HG03432 (cell line): ENCODE data around the gene ZCCHC7.
"Not testable (repeated sequence)": the region's sequence is repeated elsewhere in the genome, so short reads cannot be mapped to it uniquely, and the experiment has no call there.

Experiments
- ATAC-seq: cut with Tn5 transposase; IDR thresholded peaks from one replicate; pipeline ENCODE4 v1.9.1; 2021; ENCODE audit warnings: mild to moderate bottlenecking, moderate library complexity; ENCODE audit not compliant: unreplicated experiment

Gene ZCCHC7

DNA sequence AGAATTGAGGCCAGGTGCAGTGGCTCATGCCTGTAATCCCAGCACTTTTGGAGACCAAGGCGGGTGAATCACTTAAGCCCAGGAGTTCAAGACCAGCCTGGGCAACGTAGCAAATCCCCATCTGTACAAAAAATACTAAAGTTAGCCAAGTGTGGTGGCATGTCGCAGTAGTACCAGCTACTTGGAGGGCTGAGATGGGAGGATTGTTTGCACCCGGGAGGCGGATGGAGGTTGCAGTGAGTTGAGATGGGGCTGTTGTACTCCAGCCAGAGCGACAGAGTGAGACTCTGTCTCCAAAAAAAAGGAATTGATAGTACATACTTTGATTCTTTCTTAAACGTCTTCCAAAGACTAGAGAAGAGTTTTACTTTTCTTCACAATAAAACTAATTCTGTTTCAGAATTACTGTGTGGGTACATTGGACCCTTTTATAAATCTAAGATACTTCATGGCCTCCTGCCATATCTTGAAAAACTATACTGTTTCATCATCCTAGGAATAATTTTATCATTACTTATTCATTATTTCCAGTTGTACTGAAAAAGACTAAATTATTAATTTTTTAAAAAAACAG lies 170.1 kb downstream of the ZCCHC7 start:
- no peak for ATAC-seq

DNA sequence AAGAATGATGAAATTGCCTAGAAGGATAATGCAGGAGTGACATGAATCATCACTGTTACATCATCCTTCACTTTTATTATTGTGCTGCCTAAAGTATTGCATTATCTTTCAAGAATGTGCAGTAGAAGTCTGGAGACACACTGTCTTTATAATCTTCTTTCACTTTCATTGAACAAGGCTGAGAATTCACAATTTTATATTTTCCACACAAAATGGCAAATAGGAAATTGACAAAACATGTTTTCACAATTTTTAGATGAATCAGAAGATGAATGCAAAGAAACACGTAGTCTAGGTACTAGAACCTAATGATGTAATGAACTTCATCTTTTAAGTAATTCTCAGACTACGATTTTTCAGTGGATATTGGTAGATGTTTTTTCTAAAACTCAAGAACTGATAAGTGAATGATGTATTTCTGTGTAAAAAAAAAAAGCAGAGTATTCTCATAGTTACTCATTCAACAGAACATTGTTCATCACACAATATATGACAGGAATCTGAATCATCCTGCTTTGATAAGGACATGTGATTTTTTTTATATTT lies 170.6 kb downstream of the ZCCHC7 start:
- ATAC-seq: no peak

DNA sequence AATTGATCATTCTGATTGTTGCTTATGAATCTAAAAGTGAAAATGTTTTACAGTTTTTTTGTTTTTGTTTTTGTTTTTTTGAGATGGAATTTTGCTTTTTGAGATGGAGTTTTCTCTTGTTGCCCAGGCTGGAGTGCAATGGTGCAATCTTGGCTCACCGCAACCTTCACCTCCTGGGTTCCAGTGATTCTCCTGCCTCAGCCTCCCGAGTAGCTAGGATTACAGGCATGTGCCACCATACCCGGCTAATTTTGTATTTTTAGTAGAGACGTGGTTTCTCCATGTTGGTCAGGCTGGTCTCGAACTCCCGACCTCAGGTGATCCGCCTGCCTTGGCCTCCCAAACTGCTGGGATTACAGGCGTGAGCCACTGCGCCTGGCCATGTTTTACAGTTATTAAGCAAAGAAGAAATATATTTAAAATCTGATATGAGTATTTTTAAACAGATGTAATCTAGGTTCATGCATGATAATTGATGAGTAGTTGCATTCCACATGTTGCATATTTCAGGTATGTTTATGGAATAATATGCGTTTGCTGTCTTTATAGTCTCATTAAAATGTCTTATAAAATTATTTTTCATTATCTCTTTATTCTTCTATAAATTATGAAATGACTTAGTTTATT lies 171.4 kb downstream of the ZCCHC7 start:
- not testable (repeated sequence) for ATAC-seq

DNA sequence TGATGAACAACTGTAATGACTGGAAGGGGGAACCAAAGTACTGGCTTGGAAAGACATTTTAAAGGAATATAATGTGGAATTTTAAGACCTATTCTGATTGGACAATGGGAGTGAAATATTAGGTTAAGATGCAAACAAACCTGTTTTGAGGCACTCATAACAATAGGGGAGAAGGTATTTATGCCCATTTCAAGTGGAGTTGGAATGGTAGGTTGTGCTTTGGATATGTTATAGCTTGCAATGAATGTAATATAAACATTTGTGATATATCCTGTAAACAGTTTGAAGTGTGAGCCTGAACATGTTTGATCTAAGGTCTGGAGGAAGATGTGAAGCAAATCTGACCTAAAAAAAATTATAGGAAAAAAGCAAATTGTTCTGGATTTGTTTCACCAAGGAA lies 172.5 kb downstream of the ZCCHC7 start:
- no peak for ATAC-seq

DNA sequence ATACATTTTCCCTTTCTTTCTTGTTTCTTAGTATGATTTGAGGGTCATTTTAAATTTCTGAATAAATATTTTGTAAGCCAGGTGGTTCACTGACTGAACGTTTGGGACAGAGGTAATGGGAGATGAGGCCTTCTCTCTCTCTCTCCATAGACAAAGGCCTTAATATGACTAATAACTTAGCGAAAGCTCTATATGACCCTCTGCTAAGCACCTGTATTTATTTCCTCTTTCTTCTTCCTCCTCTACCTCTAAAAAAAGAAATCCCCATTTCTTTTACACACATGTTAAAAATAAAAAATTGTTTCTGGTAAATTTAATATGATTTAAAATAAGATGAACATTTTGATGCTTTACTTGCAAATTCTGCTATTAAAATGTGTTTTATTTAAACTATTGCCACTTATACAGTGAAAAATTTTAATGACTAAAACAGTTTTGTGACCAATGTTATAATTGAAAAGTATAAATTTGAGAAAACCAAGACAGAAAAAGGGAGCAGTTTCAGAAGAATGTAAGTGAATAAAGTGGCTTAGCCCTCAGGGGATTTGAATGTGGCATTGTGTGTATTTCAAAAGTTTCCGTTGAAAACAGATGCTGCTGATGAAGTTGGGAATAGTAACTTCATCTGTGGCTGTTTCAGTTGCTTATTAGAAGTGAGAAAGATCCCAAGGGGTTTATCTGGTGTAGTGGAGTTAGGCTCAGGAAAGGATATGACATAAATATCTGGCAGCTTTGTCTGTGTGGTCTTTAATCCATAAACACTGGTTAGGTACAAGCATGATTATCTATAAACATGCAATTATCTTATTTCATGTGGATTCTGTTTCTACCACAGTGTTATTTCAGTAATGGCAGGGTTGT lies 173.5 kb downstream of the ZCCHC7 start:
- peak; percentile 69 for ATAC-seq

DNA sequence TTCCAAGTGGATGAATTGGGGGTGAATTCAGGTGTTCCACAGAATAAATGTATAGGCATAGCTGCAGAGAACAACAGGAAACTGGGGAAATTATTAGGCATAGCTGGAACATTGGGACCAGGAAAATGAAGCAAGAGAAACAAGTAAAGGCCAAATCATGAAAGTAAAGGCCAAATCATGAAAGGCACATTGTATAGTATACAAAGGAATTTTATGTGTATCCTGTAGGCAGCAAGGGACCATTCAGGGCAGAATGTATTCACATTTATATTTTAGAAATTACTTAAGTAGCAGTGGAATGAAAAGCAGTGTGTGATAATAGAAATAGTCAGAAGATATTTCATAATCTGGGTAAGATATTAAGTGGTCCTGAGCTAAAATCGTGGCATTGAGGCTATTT lies 174.8 kb downstream of the ZCCHC7 start:
- no peak for ATAC-seq

DNA sequence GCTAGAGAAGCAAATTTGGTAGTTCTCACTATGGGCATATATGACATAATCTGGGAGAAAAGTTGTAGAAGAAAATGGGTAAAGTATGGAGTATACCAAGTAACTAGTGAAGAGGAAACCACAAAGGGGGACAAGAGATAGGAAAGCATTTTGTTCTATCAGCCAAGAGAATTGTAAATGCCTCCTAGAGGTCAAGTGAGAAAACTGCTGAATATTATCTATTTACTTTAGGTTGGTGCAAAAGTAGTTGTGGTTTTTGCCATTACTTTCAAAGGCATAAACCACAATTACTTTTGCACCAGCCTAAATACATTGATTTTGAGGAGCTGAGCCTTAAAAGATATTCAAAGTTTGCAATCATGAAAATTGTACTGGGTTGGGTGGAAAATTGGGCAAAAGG lies 175.4 kb downstream of the ZCCHC7 start:
- no peak for ATAC-seq

DNA sequence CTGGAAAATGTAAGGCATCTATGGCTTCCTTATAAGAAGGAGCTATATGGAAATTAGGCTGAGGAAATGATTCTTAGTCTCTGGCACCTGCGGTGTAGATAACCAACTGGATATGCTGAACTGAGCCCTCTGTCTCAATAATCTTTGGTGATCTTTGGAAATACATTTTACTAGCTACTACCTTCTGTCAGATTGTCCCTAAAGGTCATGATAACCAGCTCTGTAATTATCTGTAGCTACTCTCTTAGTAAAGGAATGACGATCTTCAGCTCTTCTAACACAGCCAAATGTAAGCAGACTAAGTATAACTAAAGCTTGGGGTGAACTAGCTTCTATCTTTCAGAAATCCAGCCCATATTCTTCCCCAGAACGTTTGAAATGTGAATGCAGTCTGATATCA lies 177.2 kb downstream of the ZCCHC7 start:
- ATAC-seq: no peak

DNA sequence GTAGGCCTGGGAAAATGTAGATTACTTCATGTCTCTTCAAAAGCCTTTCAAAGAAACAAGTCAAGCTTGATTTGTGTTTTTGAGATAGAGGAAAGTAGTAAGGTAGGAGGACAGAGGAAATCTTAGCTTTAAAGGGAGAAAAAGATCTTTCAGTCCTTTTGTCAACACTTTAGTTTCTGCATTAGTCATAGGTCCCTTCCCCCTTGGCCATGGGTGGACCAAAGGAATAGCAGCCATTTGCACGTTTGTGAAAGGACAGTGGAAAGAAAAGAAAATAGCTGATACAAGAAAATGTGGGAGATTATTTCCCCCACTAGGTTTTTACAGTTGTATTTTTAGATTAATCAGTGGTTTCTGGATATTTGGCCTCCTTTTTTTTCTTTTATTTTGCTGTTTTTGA lies 180.2 kb downstream of the ZCCHC7 start:
- ATAC-seq: peak; percentile 54

DNA sequence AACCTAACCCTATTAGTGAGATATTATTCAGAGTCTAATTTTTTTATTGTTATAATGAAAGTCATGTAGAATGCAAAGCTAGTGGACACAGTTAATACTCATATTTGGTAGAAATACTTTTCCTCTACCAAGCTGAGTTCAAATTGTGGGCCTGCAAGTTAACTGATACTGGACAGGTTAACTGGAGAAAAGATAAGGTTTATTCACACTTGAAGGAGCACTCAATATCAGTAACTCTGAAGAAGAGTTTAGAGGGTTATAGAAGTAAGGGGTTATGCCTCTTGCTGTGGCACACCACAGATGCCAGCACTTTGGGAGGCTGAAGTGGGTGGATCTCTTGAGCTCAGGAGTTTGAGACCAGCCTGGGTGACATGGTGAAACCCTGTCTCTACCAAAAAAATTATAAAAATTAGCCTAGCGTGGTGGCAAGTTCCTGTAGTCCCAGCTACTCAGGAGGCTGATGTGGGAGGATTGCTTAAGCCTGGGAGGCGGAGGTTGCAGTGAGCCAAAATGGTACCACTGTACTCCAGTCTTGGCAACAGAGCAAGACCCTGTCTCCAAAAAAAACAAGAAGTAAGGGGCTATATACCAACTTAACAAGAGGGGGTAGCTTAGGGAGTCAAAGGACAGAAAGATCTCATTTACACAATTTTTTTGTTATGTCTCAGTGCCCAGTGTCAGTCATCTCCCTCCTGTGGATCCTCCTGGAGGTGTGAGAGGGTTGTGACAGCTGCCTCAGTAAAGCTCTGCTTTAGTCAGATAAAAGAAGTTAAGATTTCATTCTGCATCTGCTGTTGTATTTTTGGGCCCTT lies 180.9 kb downstream of the ZCCHC7 start:
- ATAC-seq: no peak

DNA sequence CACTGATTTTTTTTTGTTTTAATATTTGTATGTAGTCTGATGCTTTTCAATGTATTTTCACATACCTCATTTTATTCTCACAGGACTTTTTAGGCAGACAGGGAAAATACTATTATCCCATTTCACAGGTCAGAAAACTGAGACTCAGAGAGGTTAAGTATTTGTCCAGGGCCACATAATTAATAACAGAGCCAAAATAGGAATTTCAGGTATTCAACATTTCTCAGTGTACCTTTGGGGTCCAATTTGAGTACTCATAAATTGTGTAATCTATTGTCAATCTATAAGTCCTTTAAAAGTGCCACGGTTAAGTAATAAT lies 181.4 kb downstream of the ZCCHC7 start:
- no peak for ATAC-seq

DNA sequence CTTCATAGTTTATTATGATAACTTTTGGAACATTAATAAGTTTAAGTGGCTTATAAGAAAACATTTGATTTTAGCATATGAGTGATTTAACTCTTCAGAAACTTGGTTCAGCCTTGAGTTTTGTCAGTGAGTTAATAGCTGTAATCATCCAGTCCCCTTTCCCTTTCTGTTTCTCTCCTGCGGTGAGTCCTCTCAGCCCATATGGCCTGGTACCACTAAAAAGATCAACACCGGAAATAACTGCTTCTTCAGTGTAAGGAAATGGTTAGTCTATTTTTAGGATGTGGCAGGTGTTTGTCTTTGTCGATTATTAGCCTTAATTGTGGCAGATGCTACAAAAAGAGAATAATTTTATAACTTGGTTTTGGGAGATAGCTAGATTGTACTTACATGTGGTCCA lies 181.9 kb downstream of the ZCCHC7 start:
- ATAC-seq: peak; percentile 87

DNA sequence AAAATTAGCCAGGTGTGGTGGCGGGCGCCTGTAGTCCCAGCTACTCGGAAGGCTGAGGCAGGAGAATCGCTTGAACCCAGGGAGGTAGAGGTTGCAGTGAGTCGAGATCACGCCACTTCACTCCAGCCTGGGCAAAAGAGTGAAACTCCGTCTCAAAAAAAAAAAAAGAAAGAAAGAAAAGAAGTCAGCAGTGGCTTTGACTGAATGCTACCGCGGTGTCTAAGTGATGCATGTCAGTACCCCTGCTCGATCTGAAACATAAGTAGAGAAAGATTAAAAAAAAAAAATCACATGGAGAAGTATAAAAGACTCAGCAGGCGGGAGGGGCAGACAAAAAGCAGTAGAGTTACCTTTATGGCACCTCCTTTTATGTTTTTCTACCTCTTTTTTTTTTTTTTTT lies 182.9 kb downstream of the ZCCHC7 start:
- not testable (repeated sequence) for ATAC-seq

DNA sequence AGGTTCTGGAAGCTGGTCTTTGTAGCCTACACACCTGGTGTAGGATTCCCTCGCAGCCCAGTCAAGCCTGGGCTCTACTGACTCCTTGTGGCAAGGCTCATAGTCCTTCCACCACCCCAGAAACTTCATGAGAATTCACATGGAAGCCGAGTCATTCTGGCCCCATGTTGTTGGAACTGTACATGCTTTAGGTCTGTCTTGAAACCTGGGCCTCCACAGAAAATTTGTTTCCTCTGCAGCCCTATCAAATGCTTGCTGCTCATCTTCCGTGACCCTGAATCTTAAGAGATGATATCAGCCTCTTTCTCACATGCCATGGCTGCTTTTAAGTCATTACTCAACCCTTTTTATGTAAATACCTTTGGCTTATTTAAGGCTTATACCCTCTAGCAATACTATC lies 188.8 kb downstream of the ZCCHC7 start:
- ATAC-seq: no peak

DNA sequence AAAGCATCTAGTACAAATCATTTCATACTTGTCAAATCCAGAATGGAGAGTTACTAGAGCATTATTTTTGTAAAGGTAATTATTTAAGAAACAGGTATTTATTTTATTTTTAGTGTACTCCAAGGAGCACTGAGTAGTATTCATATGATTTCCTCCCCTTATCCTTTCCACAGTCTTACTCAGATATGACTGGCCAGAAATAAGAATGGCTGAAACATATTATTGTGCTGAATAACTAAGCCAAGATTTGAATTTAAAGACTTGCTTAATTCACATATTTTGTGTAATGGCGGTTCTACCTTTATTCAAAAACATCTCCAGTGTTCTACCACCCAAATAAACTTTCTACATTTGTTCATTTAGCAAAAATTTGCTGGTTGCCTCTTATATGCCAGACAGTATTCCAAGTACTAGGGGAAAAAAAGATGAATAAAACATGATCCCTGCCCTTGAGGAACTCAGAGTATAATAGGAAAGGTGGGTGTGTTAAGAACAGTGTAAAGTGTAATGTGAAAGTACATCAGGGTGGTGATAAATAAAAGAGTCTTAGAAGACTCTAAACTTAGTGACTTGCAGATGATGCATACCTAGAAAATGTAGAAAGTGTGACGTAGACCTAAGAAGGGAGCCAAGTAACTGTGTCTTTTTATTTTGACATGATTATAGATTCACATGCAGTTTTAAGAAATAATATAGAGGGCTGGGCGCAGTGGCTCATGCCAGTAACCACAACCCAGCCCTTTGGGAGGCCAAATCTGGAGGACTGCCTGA lies 191.7 kb downstream of the ZCCHC7 start:
- no peak for ATAC-seq

DNA sequence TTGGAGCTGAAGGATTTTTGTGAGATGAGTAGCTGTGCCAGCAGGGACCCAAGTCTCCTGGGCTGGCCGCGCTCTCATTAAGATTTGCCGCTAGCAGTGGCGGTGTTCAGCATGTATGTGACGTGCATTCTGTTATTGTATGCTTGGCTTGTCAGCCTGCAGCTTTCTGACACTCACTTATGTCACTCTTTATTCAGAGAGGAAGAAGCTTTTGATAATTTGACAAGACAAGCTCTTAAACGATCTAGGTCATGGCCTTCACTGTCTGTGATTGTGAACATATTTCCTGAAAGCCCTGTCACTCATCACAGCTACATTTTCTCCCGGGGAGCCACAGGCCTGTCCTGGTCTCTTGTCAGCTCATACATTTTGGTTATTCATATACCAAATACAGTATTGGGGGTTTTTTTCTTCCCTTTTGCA lies 203.9 kb downstream of the ZCCHC7 start:
- peak; percentile 69 for ATAC-seq

DNA sequence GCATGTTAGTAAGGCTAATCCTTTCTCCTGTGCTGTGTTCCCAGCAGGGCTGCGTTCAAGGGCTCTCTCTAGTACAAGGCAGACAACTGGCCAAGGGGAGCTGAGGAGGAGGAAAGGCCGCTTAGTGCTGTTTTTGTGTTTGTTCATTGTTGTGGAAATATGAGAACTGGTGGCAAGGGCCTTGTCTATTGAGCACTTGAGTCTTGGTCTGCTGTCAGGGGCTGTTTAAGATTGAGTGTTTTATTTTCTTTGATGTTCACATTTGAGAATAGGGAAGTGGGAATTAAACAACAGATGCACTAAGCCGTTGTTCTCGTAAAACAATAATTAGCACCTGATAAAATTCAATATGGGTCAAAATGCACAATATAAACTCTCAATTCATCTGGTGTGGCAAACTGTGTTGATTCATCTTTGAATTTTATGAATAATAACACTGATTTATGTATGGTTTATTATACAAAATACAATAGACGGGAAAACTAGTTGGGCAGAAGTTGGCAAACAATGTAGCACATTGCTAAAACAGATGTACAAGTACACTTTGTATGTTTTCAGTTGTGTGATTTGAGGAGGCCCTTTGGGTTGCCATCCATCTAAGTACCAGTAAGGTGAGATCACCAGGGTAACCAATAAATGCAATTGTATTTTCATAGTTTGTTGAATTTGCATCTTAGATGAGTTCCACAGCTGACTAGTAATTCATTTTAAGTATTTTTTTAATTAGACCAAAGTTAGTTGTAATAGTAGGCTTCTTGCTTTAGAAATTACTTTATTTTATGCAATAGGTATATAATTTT lies 204.5 kb downstream of the ZCCHC7 start:
- peak; percentile 46 for ATAC-seq

DNA sequence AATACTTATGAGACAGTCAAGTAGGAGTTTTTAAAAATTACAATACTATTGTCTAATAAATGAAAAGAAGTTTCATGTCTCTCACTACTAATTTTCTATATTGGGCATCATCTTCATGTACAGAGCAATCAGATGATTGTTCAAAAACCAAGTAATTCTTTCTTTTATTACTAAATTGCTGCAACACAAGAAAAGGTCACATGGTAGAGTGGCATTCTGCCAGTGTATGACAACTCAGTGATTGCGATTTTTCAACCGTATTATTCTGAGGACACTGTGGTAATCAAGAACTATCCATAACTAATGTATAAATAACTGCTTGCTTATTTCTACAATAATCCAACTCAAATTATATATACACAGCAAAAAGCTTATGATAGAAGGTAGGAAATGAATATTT lies 205.4 kb downstream of the ZCCHC7 start:
- ATAC-seq: no peak

DNA sequence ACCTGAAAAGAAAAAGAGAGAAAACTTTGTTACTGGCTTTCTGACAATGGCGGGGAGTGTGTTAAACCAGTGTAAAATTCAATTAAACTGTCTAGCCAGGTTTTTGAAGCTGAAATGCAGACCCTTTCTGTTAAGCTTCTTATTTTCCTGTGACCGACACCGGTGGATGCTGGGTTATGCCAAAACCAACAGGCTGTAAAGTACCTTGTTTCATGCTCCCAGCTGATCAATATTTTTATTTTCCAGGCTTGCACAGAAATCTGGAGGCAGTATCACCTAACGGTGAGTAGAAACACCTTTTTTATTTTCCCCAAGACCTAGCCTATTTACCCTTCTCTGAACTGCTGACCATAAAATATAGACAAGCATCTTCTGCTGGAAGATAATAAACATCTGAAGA lies 207.2 kb downstream of the ZCCHC7 start:
- ATAC-seq: no peak
